OCI-LY7 (cell line): Measurements from ENCODE around the gene MT4.
A peak's percentile ranks its signal among the peaks of the same experiment; 100 is the strongest.

Source experiments
- CTCF ChIP-seq: fragments of 200-600 bp; sonication (generic); conservative IDR thresholded peaks from 2 replicates; pipeline ENCODE4 v1.5.1; 2014; ENCODE audit warnings: mild to moderate bottlenecking, antibody characterized with exemption, low read length, moderate library complexity, mixed read lengths
- EZH2phosphoT487 ChIP-seq: fragments of 200-600 bp; sonication (generic); IDR thresholded peaks from 2 replicates; pipeline ENCODE4 v1.6.1; 2018; ENCODE audit warnings: low read depth, borderline replicate concordance, mild to moderate bottlenecking, mixed run types, antibody characterized with exemption, low read length, moderate library complexity, mixed read lengths

GRCh38 chr16:56576585-56577299 is 11.9 kb downstream of the MT4 start:
- TF ChIP-seq CTCF (peak; percentile 92), EZH2phosphoT487 (no peak)
